GM19240 (cell line): ENCODE results near the gene EZH1.

Experiments used
- DNase-seq: peaks from one replicate; pipeline ENCODE4 v3.0.0; 2011; ENCODE audit warnings: low spot score; ENCODE audit not compliant: insufficient read length

Gene EZH1

GRCh38 chr17:42720996-42721583 lies 23.8 kb downstream of the EZH1 start:
- DNase-seq: peak; percentile 45

DNA sequence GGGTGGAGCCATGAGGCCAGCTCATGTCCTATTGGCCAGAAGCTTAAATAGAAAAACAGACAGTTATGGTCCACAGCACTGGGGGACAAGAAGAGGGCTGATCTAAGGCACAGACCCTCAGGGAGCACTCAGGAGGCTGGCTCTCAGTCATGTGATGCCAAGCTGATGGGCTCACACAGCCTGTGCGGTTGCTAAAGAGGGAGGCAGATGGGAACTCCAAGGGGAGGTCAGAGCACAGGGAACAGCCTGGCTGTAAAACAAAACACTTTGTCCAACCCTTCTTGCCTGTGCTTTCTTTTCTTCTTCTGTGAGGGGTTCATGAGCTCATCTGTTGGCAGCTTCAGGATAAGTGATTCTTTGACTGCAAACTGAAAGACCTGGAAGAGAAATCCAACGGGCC lies 35.3 kb downstream of the EZH1 start:
- no peak for DNase-seq

DNA sequence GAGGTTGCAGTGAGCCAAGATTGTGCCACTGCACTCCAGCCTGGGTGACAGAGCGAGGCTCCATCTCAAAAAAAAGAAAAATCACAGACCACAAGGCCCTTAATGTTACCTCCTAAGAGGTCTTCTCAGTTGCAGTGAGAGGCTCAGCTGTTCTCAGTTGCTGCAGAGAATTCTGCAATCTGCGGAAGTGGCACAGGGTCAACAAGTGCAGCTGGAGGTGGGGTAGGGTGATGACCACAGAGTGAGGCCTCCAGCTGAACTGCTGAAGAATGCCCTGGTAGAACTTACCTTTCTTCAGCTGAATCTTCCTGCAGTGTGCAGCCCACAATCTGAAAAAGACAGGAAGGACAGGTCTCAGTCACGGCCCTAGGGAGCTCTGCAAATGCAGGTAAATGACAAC lies 36.3 kb downstream of the EZH1 start:
- no peak for DNase-seq

DNA sequence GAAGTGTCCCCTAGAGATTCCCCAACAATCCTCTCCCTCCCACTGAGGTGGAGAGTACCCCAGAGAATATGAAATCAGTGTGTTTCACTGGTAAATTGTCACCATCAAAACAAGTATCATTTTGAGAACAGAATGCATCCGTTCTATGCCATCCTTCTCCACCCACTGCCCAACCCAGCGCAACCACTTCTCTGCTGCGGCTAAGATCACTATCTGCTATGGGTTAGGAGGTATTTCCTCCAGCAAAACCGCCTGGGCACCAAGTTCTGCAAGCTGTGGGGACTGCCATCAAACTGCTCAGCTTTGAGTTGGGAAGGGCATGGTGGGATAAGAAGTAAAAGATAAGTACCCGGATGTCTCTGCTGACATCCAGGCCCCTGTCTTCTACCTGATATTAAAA lies 38.1 kb downstream of the EZH1 start:
- no peak for DNase-seq

DNA sequence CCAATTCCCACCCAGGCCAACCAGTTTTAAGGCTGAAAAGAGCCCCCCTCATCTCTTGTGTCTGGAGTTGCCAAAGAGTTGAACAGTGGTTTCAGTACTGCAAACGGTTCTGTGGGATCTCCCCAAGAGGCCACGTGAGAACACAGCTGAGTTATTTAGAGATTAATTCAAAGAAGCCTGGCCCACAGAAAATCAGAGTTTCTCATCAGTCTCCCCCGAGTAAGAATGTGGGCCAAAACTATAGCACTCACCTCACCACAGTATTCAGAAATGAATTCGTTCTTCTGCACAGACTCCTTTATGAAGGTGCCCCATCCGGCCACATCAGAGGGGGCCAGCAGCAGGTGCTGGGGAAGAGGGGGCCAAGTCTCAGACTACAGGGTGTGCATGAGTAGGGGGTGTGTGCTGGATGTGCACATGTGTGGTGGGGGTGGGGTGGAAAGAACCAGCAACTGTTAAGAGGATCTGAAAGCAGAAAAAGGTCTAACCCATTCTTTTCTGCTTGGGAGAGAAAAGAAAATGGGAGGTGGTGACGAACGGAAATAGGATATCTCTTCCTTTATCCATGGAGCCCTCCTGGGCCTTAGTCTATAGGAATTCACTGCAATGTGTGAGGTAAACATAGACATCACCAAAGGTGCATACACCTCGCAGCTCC lies 39.9 kb downstream of the EZH1 start:
- DNase-seq: peak; percentile 62

GRCh38 chr17:42704490-42704836 lies 40.4 kb downstream of the EZH1 start:
- no peak for DNase-seq

GRCh38 chr17:42702446-42702845 lies 42.4 kb downstream of the EZH1 start:
- DNase-seq: no peak

GRCh38 chr17:42700586-42701289 lies 44.1 kb downstream of the EZH1 start:
- DNase-seq: no peak

- DNase-seq: no peak
Measured at GRCh38 chr17:42699415-42699740, 45.5 kb downstream of the EZH1 start.

DNA sequence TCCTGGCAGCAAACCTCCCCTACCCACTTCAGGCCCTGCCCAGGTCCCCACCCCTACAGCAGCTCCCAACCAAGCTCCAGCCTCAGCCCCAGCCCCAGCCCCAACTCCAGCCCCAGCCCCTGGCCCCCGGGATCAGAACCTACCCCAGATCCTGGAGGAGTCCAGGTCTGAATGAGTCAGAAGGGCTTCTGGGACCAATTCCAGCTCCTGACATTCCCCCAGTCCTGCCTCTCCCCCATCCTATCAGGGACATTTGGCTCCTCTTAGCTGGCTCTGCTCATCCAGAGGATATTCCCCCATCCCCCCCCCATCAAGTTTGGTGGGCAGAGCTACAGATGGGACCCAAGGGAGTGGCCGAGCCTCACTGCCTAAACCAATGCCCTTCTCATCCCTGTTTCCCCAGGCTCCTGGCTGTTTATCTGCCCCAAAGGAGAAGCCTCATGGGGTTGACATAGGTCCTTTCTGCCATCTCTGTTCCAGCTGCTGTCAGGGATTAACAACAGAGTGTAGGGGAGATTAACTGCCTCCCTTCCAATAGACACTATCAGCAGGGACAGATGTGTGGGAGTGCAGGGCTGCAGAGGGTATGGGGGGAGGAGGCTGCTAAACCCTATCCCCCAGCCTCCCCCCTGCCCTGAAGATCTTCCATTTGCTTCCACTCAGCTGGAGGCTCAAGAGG lies 46.0 kb downstream of the EZH1 start:
- no peak for DNase-seq

- no peak for DNase-seq
Measured at GRCh38 chr17:42697108-42697811, 47.6 kb downstream of the EZH1 start.

GRCh38 chr17:42695500-42695899 lies 49.3 kb downstream of the EZH1 start:
- DNase-seq: no peak

DNA sequence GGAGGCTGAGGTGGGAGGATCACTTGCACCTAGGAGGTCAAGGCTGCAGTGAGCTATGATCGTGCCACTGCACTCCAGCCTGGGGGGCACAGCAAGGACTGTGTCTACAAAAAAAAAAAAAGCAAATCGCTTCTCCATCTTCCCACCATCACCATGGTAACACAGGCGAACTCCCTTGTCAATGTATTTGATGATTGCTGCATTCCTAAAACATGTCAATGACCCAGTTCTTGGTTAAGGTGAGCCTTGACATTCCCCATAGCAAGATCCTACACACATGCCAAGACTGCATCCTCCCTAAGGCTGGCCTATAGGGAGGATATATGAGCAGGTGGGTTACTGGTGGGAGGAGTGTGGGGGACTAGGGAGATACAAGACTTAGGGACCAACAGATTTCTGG lies 50.3 kb downstream of the EZH1 start:
- no peak for DNase-seq

- DNase-seq: no peak
Measured at GRCh38 chr17:42692489-42692888, 52.4 kb downstream of the EZH1 start.

- DNase-seq: no peak
Measured at GRCh38 chr17:42691021-42691545, 53.8 kb downstream of the EZH1 start.

- DNase-seq: no peak
Measured at GRCh38 chr17:42690596-42690995, 54.2 kb downstream of the EZH1 start.

DNA sequence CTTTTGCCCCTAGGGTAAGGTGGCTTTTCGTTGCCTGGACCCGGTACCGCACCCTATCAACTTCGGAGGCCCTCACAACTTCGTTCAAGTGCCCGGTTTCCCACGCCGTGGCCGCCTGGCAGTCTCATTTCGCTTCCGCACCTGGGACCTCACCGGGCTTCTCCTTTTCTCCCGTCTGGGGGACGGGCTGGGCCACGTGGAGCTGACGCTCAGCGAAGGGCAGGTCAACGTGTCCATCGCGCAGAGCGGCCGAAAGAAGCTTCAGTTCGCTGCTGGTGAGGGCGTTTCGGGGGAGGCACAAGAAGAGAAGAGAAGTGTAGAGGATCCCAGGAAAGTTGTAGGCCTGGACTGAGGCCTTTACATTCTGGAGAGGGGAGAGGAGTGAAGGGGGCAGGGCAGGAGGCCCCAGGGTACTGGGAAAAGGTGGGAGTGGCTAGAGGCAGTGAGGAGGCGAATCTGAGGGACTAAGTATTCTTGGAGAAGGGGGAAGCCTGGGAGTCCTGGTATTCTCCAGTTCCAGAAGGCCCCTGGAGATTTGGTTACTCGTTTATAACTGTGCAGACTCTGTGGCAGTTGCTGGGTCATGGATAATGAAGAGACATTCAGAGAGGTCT lies 57.0 kb downstream of the EZH1 start:
- DNase-seq: no peak

- DNase-seq: no peak
Measured at GRCh38 chr17:42686520-42687128, 58.2 kb downstream of the EZH1 start.

DNA sequence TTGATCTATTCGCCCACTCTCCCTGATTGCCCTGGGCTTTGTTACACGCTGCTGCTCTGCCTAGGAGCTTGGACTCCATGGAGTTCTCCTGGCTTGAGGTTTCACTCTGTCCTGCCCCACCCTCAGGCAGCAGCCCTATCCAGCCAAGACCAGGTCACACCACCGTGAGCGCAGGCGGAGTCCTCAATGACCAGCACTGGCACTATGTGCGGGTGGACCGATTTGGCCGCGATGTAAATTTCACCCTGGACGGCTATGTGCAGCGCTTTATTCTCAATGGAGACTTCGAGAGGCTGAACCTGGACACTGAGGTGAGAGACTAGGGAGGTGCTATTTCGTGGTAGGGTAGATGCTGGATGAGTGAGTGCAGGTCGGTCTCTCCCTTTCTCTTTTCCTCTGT lies 59.0 kb downstream of the EZH1 start:
- DNase-seq: no peak

GRCh38 chr17:42684929-42685556 lies 59.8 kb downstream of the EZH1 start:
- DNase-seq: no peak
